OCI-LY7 (cell line): ENCODE measurements around the gene STAT5A. TPM values are rescaled to one million over a fixed set of nuclear protein-coding genes. Genes with fewer than 3 reads are reported as not detected.

Experiments
- BruUV-seq: library from RNA; stranded (reverse); fragments of 400-500 nt; replicated peaks from 2 replicates; lab custom pipeline; 2021; lab: Mats Ljungman, UMichigan
- CTCF ChIA-PET: fragments of 300-600 bp; sonication (Branson Sonifier 250); formaldehyde crosslinking; loops from one replicate; lab custom pipeline; 2022; ENCODE audit warnings: antibody characterized with exemption; ENCODE audit not compliant: unreplicated experiment; lab: Charles Lee
- POLR2A ChIA-PET: fragments of 300-600 bp; sonication (Branson Sonifier 250); formaldehyde crosslinking; loops from one replicate; lab custom pipeline; 2022; ENCODE audit warnings: antibody characterized with exemption; lab: Charles Lee
- DNase-seq: peaks from one replicate; pipeline ENCODE4 v3.0.0-alpha.2; 2015; ENCODE audit warnings: low spot score
- H2AFZ ChIP-seq: fragments of 200-600 bp; sonication (generic), shearing (Covaris generic); 2 replicates; pipeline ENCODE4 v1.6.1; 2014; ENCODE audit warnings: mild to moderate bottlenecking, antibody characterized with exemption, low read length, moderate library complexity
- H3K27ac ChIP-seq: fragments of 200-600 bp; sonication (generic); 2 replicates; pipeline ENCODE4 v1.5.1; 2014; ENCODE audit warnings: mixed run types, low read depth, mild to moderate bottlenecking, moderate library complexity, low read length, inconsistent platforms; ENCODE audit not compliant: poor library complexity, severe bottlenecking
- H3K36me3 ChIP-seq: fragments of 200-600 bp; sonication (generic); 2 replicates; pipeline ENCODE4 v1.6.1; 2014; ENCODE audit warnings: mild to moderate bottlenecking, antibody characterized with exemption, low read length, moderate library complexity, mixed read lengths; ENCODE audit not compliant: insufficient read depth
- H3K4me1 ChIP-seq: fragments of 200-600 bp; sonication (generic); 2 replicates; pipeline ENCODE4 v1.5.1; 2014; ENCODE audit warnings: mild to moderate bottlenecking, low read length; ENCODE audit not compliant: insufficient read depth, poor library complexity, severe bottlenecking
- H3K4me2 ChIP-seq: fragments of 200-600 bp; sonication (generic); 2 replicates; pipeline ENCODE4 v1.6.1; 2014; ENCODE audit warnings: mild to moderate bottlenecking, low read length
- H3K4me3 ChIP-seq: fragments of 200-600 bp; sonication (generic); 2 replicates; pipeline ENCODE4 v1.5.1; 2014; ENCODE audit warnings: mild to moderate bottlenecking, low read depth, low read length; ENCODE audit not compliant: poor library complexity, severe bottlenecking
- H3K79me2 ChIP-seq: fragments of 200-600 bp; sonication (generic); 2 replicates; pipeline ENCODE4 v1.6.1; 2016; ENCODE audit warnings: low read depth, mild to moderate bottlenecking, low read length, moderate library complexity, mixed read lengths; ENCODE audit not compliant: insufficient read depth
- H3K9me2 ChIP-seq: fragments of 200-600 bp; sonication (generic); 2 replicates; pipeline ENCODE4 v1.6.1; 2016; ENCODE audit warnings: mild to moderate bottlenecking, low read length, mixed read lengths; ENCODE audit not compliant: insufficient read depth
- H3K9me3 ChIP-seq: fragments of 200-600 bp; sonication (generic); 2 replicates; pipeline ENCODE4 v1.6.1; 2014; ENCODE audit warnings: mild to moderate bottlenecking, mixed run types, low read length, mixed read lengths
- H4K20me1 ChIP-seq: fragments of 200-600 bp; sonication (generic); 2 replicates; pipeline ENCODE4 v1.6.1; 2014; ENCODE audit warnings: mild to moderate bottlenecking, antibody characterized with exemption, low read length, moderate library complexity, mixed read lengths; ENCODE audit not compliant: insufficient read depth
- CTCF ChIP-seq: fragments of 200-600 bp; sonication (generic); conservative IDR thresholded peaks from 2 replicates; pipeline ENCODE4 v1.5.1; 2014; ENCODE audit warnings: mild to moderate bottlenecking, antibody characterized with exemption, low read length, moderate library complexity, mixed read lengths
- EZH2phosphoT487 ChIP-seq: fragments of 200-600 bp; sonication (generic); IDR thresholded peaks from 2 replicates; pipeline ENCODE4 v1.6.1; 2018; ENCODE audit warnings: low read depth, borderline replicate concordance, mild to moderate bottlenecking, mixed run types, antibody characterized with exemption, low read length, moderate library complexity, mixed read lengths
- intact Hi-C: fragments of 100-400 bp; cut with micrococcal nuclease; formaldehyde crosslinking; loops from one replicate; pipeline ENCODE4 v1.10.0; 2022; ENCODE audit not compliant: unreplicated experiment
- total RNA-seq, 2 experiments: library from RNA; depleted of rRNA in 1 of 2; stranded (reverse); fragments of >200 nt in 1 of 2; shearing (Covaris generic) in 1 of 2; gene quantifications; 2 replicates each; pipeline ENCODE4 v1.2.3, GENCODE V29; 2014 to 2022

STAT5A gene
- total RNA-seq, 2 experiments from 2014 or later: 1.9 to 7.9 TPM

GRCh38 chr17:42288803-42289610, 709 bp downstream of the STAT5A start:
- no peaks in the 10 kb centered on the region for H3K79me2 ChIP-seq

GRCh38 chr17:42289611-42290181, 1.4 kb downstream of the STAT5A start:
- H3K4me1 ChIP-seq: peaks cover 14% of the 10 kb centered on the region
- CTCF ChIA-PET: no interaction called here
- H3K9me3 ChIP-seq: no peaks in the 10 kb centered on the region
- H3K4me3 ChIP-seq: no peak overlapping the region
- no peak for TF ChIP-seq CTCF
- TF ChIP-seq EZH2phosphoT487: no peak
- DNase-seq: no peak
- H3K27ac ChIP-seq: no peak overlapping the region
- H4K20me1 ChIP-seq: no peaks in the 10 kb centered on the region
- no peak overlapping the region for H2AFZ ChIP-seq
- BruUV-seq: no TSS peak
- H3K36me3 ChIP-seq: no peaks in the 10 kb centered on the region
- H3K9me2 ChIP-seq: no peaks in the 10 kb centered on the region
- POLR2A ChIA-PET: interaction anchor here (0.6 kb wide), 1 partner anchor 45 kb away, joined by 5 read pairs; no protein-coding TSS in a partner anchor
- H3K79me2 ChIP-seq: no peaks in the 10 kb centered on the region
- intact Hi-C loops: no loop called here
- H3K4me2 ChIP-seq: no peak overlapping the region

More at GRCh38 chr17:42288803-42289610, 709 bp downstream of the STAT5A start:
- H3K9me2 ChIP-seq: no peaks in the 10 kb centered on the region
- DNase-seq: no peak
- H3K27ac ChIP-seq: no peak overlapping the region
- intact Hi-C loops: no loop called here
- no peak for TF ChIP-seq CTCF
- no peak for TF ChIP-seq EZH2phosphoT487
- H3K4me2 ChIP-seq: peak overlapping the region; percentile 39; the same call in 1 of the 2 replicates
- no peak overlapping the region for H2AFZ ChIP-seq
- no peaks in the 10 kb centered on the region for H4K20me1 ChIP-seq
- H3K36me3 ChIP-seq: no peaks in the 10 kb centered on the region
- CTCF ChIA-PET: no interaction called here
- POLR2A ChIA-PET: interaction anchor here (0.5 kb wide), 1 partner anchor 11 kb away, joined by 3 read pairs; no protein-coding TSS in a partner anchor
- H3K4me1 ChIP-seq: peaks cover 14% of the 10 kb centered on the region
- H3K4me3 ChIP-seq: peak overlapping the region; percentile 47
- H3K9me3 ChIP-seq: no peaks in the 10 kb centered on the region
- BruUV-seq: no TSS peak

DNA sequence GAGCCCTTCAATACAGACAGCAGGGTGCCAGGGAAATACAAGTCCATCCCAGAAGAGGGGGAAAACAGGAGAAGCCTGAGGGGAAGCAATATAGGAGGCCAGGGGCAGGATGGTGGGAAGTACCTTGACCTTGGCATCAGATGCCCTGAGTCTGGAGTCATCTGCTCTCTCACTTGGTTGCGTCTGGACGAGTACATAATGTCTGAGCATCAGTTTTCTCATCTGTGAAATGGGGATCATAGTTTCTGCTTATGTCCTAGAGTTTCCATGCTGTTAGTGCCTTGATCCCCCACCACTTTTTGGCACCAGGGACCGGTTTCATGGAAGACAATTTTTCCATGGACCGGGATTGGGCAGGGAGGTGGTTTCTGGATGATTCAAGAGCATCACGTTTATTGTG, 2.3 kb downstream of the STAT5A start:
- Histone ChIP-seq H3K36me3 (no peaks in the 10 kb centered on the region), H3K27ac (no peak overlapping the region), H3K9me3 (no peaks in the 10 kb centered on the region), H2AFZ (no peak overlapping the region), H3K4me2 (no peak overlapping the region), H3K4me1 (peaks cover 14% of the 10 kb centered on the region), H3K79me2 (no peaks in the 10 kb centered on the region), H3K9me2 (no peaks in the 10 kb centered on the region), H3K4me3 (no peak overlapping the region), H4K20me1 (no peaks in the 10 kb centered on the region)
- no peak for TF ChIP-seq CTCF
- no peak for TF ChIP-seq EZH2phosphoT487
- no peak for DNase-seq
- no TSS peak for BruUV-seq
- intact Hi-C loops: no loop called here
- CTCF ChIA-PET: no interaction called here
- POLR2A ChIA-PET: interaction anchor here (0.6 kb wide), 2 partner anchors 11 to 118 kb away, joined by 3 to 4 read pairs; no protein-coding TSS in a partner anchor
